SK-N-SH treated with all-trans-retinoic acid at 6 μM for 48 hours (cell line): ENCODE results near the gene CELSR3.

Experiments used
- ATAC-seq: fragments of 200-7000 bp; cut with Tn5 transposase; 3 replicates; pipeline ENCODE4 v1.9.1; 2020; ENCODE audit warnings: mild to moderate bottlenecking, moderate library complexity
- ARNTL ChIP-seq: fragments of 450-650 bp; formaldehyde crosslinking; IDR thresholded peaks from 2 replicates; pipeline ENCODE4 v1.5.0; 2020; ENCODE audit warnings: low read depth, mild to moderate bottlenecking, moderate library complexity, borderline replicate concordance
- BACH2 ChIP-seq: fragments of 250-450 bp; sonication (Bioruptor Pico); IDR thresholded peaks from 2 replicates; pipeline ENCODE4 v1.9.0; 2021; ENCODE audit warnings: mild to moderate bottlenecking, borderline replicate concordance
- CSDC2 ChIP-seq: fragments of 250-450 bp; sonication (Bioruptor Pico); IDR thresholded peaks from 2 replicates; pipeline ENCODE4 v1.5.0; 2020; ENCODE audit warnings: mild to moderate bottlenecking, moderate library complexity
- ESRRG ChIP-seq: fragments of 250-450 bp; sonication (Bioruptor Pico); IDR thresholded peaks from 2 replicates; pipeline ENCODE4 v1.6.1; 2021; ENCODE audit warnings: mild to moderate bottlenecking
- GLIS3 ChIP-seq: fragments of 250-450 bp; sonication (Bioruptor Pico); IDR thresholded peaks from 2 replicates; pipeline ENCODE4 v1.5.0; 2020; ENCODE audit warnings: mild to moderate bottlenecking, moderate library complexity
- ISL1 ChIP-seq: fragments of 250-450 bp; sonication (Bioruptor Pico); IDR thresholded peaks from 2 replicates; pipeline ENCODE4 v2.1.2; 2022; ENCODE audit warnings: mild to moderate bottlenecking, moderate library complexity
- OSR1 ChIP-seq: fragments of 250-450 bp; sonication (Bioruptor Pico); IDR thresholded peaks from 2 replicates; pipeline ENCODE4 v1.8.0; 2022; ENCODE audit warnings: moderate library complexity, mild to moderate bottlenecking, inconsistent platforms
- PATZ1 ChIP-seq: fragments of 250-450 bp; sonication (Bioruptor Pico); IDR thresholded peaks from 2 replicates; pipeline ENCODE4 v1.8.0; 2020; ENCODE audit warnings: mild to moderate bottlenecking, moderate library complexity, borderline replicate concordance
- POU6F1 ChIP-seq: fragments of 250-450 bp; sonication (Bioruptor Pico); IDR thresholded peaks from 2 replicates; pipeline ENCODE4 v1.8.0; 2021; ENCODE audit warnings: low read depth, mild to moderate bottlenecking, moderate library complexity, borderline replicate concordance
- PPARA ChIP-seq: fragments of 250-450 bp; sonication (Bioruptor Pico); IDR thresholded peaks from 2 replicates; pipeline ENCODE4 v1.5.0; 2020; ENCODE audit warnings: mild to moderate bottlenecking, borderline replicate concordance
- RARB ChIP-seq: fragments of 250-450 bp; sonication (Bioruptor Pico); IDR thresholded peaks from 2 replicates; pipeline ENCODE4 v1.8.0; 2021; ENCODE audit warnings: mild to moderate bottlenecking, moderate library complexity
- SNAI2 ChIP-seq: fragments of 250-450 bp; sonication (Bioruptor Pico); IDR thresholded peaks from 2 replicates; pipeline ENCODE4 v1.5.0; 2020; ENCODE audit warnings: mild to moderate bottlenecking, moderate library complexity
- TCF4 ChIP-seq: fragments of 250-450 bp; sonication (Bioruptor Pico); IDR thresholded peaks from 2 replicates; pipeline ENCODE4 v1.8.0; 2021; ENCODE audit warnings: mild to moderate bottlenecking, moderate library complexity, borderline replicate concordance
- TOX ChIP-seq: fragments of 250-450 bp; sonication (Bioruptor Pico); IDR thresholded peaks from 2 replicates; pipeline ENCODE4 v1.8.0; 2021; ENCODE audit warnings: mild to moderate bottlenecking, moderate library complexity, borderline replicate concordance
- ZC3H10 ChIP-seq: fragments of 250-450 bp; sonication (Bioruptor Pico); IDR thresholded peaks from 2 replicates; pipeline ENCODE4 v1.5.1; 2021; ENCODE audit warnings: mild to moderate bottlenecking, moderate library complexity
- ZFP3 ChIP-seq: fragments of 250-450 bp; sonication (Bioruptor Pico); IDR thresholded peaks from 2 replicates; pipeline ENCODE4 v1.5.0; 2020; ENCODE audit warnings: mild to moderate bottlenecking, moderate library complexity
- ZFP30 ChIP-seq: fragments of 450-650 bp; formaldehyde crosslinking; IDR thresholded peaks from 2 replicates; pipeline ENCODE4 v1.5.0; 2022; ENCODE audit warnings: mild to moderate bottlenecking, moderate library complexity
- ZNF565 ChIP-seq: fragments of 450-650 bp; formaldehyde crosslinking; conservative IDR thresholded peaks from 2 replicates; pipeline ENCODE4 v1.5.0; 2020; ENCODE audit warnings: low read depth, mild to moderate bottlenecking, moderate library complexity
- ZNF70 ChIP-seq: fragments of 450-650 bp; formaldehyde crosslinking; IDR thresholded peaks from 2 replicates; pipeline ENCODE4 v1.5.0; 2020; ENCODE audit warnings: mild to moderate bottlenecking, moderate library complexity
- TF ChIP-seq, protein P1 (sequence below): fragments of 250-450 bp; sonication (Bioruptor Pico); IDR thresholded peaks from 2 replicates; pipeline ENCODE4 v1.5.1; 2020; ENCODE audit warnings: low read depth, mild to moderate bottlenecking, moderate library complexity
- TF ChIP-seq, protein P2 (sequence below): fragments of 250-450 bp; sonication (Bioruptor Pico); IDR thresholded peaks from 2 replicates; pipeline ENCODE4 v1.5.1; 2021; ENCODE audit warnings: mild to moderate bottlenecking, moderate library complexity

Gene CELSR3

GRCh38 chr3:48678056-48678455 is 15.4 kb upstream of the CELSR3 start:
- TF ChIP-seq OSR1 (CRISPR knock-in tag) (no peak), ZC3H10 (CRISPR knock-in tag) (no peak), TOX (CRISPR knock-in tag) (no peak), CSDC2 (CRISPR knock-in tag) (no peak), ZFP30 (no peak), PPARA (CRISPR knock-in tag) (no peak), ZNF70 (CRISPR knock-in tag) (no peak), ARNTL (CRISPR knock-in tag) (no peak), ISL1 (CRISPR knock-in tag) (no peak), TCF4 (CRISPR knock-in tag) (no peak), PATZ1 (CRISPR knock-in tag) (no peak), GLIS3 (CRISPR knock-in tag) (no peak), ZFP3 (CRISPR knock-in tag) (no peak)
- TF ChIP-seq, protein P1, sequence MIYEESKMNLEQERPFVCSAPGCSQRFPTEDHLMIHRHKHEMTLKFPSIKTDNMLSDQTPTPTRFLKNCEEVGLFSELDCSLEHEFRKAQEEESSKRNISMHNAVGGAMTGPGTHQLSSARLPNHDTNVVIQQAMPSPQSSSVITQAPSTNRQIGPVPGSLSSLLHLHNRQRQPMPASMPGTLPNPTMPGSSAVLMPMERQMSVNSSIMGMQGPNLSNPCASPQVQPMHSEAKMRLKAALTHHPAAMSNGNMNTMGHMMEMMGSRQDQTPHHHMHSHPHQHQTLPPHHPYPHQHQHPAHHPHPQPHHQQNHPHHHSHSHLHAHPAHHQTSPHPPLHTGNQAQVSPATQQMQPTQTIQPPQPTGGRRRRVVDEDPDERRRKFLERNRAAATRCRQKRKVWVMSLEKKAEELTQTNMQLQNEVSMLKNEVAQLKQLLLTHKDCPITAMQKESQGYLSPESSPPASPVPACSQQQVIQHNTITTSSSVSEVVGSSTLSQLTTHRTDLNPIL (CRISPR knock-in tag), result no peak
- TF ChIP-seq, protein P2, sequence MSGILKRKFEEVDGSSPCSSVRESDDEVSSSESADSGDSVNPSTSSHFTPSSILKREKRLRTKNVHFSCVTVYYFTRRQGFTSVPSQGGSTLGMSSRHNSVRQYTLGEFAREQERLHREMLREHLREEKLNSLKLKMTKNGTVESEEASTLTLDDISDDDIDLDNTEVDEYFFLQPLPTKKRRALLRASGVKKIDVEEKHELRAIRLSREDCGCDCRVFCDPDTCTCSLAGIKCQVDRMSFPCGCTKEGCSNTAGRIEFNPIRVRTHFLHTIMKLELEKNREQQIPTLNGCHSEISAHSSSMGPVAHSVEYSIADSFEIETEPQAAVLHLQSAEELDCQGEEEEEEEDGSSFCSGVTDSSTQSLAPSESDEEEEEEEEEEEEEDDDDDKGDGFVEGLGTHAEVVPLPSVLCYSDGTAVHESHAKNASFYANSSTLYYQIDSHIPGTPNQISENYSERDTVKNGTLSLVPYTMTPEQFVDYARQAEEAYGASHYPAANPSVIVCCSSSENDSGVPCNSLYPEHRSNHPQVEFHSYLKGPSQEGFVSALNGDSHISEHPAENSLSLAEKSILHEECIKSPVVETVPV (CRISPR knock-in tag), result no peak
- ATAC-seq, result peak; percentile 57

GRCh38 chr3:48674505-48674904 is 11.8 kb upstream of the CELSR3 start:
- no peak for ATAC-seq
- TF ChIP-seq RARB (CRISPR knock-in tag) (no peak), SNAI2 (CRISPR knock-in tag) (no peak), GLIS3 (CRISPR knock-in tag) (no peak), ISL1 (CRISPR knock-in tag) (no peak), PATZ1 (CRISPR knock-in tag) (no peak), POU6F1 (no peak), ZNF565 (CRISPR knock-in tag) (no peak), ZNF70 (CRISPR knock-in tag) (no peak), OSR1 (CRISPR knock-in tag) (no peak), CSDC2 (CRISPR knock-in tag) (no peak), ARNTL (CRISPR knock-in tag) (no peak), BACH2 (CRISPR knock-in tag) (no peak), ZFP30 (no peak), ESRRG (CRISPR knock-in tag) (no peak), TCF4 (CRISPR knock-in tag) (no peak), ZFP3 (CRISPR knock-in tag) (no peak)
- TF ChIP-seq, protein P2 (CRISPR knock-in tag), result no peak
